Loucy (cell line): Measurements from ENCODE around the gene NPR3.

Experiments
- EZH2phosphoT487 ChIP-seq: fragments of 200-600 bp; IDR thresholded peaks from 2 replicates; pipeline ENCODE4 v1.6.1; 2018; ENCODE audit warnings: antibody characterized with exemption, mild to moderate bottlenecking, moderate library complexity, borderline replicate concordance
- TF ChIP-seq, protein P1 (sequence below): fragments of 200-600 bp; sonication (generic); conservative IDR thresholded peaks from 2 replicates; pipeline ENCODE4 v1.5.1; 2014; ENCODE audit warnings: mild to moderate bottlenecking, antibody characterized with exemption, low read length

DNA sequence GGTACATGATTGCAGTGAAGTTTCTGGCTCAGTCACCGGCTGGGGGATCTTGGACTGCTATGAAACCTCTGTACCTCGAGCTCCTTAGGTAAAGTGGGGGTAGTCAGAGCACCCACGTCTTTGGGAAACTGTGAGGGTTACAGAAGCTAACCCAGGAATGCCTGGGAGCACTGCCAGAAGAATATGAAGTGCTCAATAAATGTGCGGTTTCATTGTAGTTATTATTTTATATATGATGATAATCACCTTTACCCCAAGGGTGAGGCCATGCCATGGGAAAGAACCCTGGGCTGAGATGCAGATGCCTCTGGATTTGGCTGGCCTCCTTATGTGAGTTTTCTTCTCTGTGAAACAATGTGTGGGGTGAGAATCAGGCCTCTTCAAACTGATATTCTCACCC lies 3.7 kb downstream of the NPR3 start:
- TF ChIP-seq EZH2phosphoT487 = no peak
- TF ChIP-seq, protein P1, sequence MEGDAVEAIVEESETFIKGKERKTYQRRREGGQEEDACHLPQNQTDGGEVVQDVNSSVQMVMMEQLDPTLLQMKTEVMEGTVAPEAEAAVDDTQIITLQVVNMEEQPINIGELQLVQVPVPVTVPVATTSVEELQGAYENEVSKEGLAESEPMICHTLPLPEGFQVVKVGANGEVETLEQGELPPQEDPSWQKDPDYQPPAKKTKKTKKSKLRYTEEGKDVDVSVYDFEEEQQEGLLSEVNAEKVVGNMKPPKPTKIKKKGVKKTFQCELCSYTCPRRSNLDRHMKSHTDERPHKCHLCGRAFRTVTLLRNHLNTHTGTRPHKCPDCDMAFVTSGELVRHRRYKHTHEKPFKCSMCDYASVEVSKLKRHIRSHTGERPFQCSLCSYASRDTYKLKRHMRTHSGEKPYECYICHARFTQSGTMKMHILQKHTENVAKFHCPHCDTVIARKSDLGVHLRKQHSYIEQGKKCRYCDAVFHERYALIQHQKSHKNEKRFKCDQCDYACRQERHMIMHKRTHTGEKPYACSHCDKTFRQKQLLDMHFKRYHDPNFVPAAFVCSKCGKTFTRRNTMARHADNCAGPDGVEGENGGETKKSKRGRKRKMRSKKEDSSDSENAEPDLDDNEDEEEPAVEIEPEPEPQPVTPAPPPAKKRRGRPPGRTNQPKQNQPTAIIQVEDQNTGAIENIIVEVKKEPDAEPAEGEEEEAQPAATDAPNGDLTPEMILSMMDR = no peak
